Activated CD4-positive, alpha-beta T cell treated with anti-CD3 and anti-CD28 coated beads for 1 hour (primary cell): ENCODE results near the gene ZNF391.
"Not testable (repeated sequence)": the region's sequence is repeated elsewhere in the genome, so short reads cannot be mapped to it uniquely, and the experiment has no call there.

ENCODE experiments used
- DNase-seq: peaks from one replicate; pipeline ENCODE4 v3.0.0-alpha.2; 2020

Gene ZNF391

DNA sequence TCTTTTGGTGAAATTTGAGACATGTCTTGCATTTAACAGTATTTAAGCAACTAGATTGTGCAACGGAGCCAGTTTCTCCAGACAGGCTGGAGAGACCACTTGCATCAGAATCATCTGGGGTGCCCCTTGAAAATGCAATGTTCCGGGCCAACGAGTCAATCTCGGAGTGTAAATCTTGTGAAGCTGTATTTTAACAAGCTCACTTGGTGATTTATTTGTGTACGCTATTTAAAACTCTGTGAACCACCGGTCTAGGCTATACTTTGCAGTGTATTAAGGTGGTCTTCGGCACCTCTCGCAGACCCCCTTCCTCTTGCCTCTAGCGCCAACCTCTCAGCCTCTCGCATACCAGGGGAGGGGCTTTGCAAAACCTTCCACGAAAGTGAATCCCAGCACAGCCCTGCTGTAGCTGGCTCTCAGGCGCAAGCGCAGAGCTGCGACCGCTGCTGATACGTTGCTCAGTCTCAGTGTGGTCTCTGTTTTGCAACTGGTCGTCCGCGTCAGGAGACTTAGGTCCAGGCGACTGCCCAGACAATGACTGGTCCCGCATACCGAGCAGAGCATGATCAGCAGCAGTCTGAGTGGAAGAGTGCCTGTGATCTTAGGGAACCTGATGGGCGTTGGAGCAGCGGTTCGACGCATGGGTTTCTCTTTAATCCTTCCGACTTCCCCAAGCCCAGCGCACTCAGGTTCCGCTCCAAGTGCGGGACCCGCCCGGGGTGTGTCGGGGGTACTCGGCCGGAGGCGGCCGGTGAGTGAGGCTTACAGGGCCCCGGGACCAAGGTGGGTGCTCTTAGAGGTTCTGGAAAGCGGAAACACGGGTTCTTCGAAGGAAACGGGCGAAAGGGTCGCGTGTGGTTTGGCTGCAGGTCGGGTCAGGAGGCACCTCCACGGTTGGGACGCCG is at the start of gene ZNF391:
TSS of gene ZNF391 (plus strand) at position 467 of the 905 bp plus-strand sequence. CDS start 11,612 bp downstream, outside the sequence.
- peak; percentile 52 for DNase-seq

DNA sequence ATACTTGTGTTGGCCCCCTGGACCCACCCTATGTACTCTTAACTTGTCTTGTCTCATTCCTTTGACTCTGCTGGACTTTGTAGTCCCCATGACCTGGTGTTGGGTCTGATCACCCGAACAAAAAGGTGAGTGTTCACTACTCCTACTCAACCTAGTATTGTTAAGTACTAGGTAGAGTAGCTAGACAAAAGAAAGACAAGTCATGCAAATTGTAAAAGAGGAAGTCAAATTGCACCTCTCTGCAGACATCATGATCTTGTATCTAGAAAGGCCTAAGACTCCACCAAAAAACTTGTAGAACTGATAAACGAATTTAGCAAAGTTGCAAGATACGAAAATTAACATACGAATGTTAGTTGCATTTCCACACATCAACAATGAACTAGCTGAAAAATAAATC is 35.7 kb upstream of the ZNF391 start:
- DNase-seq = no peak

DNA sequence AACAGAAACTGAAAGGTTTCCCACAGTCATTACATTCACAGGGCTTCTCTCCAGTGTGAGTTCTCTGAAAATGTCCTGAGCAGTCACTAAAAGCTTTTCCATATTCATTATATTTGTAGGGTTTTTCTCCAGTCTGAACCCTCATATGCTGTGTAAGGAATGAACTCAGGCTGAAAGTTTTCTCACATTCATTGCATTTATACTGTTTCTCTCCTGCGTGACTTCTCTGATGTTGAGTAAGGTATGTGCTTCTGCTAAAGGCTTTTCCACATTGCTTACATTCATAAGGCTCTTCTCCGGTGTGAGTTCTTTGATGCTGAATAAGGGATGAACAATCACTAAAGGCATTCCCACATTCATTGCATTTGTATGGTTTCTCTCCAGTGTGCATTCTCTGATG is 29.8 kb upstream of the ZNF391 start:
- DNase-seq = no peak

DNA sequence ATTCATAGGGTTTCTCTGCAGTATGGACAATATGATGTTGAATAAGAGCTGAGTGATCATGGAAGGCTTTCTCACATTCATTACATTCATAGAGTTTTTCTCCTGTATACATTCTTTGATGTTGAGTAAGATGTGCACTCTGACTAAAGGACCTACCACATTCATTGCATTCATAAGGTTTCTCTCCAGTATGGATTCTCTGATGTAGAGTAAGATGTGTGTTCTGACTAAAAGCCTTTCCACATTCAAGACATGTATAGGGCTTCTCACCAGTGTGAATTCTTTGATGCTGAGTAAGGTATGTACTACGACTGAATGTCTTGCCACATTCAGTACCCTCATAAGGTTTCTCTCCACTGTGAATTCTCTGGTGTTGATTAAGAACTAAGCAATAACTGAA is 29.3 kb upstream of the ZNF391 start:
- DNase-seq = no peak

GRCh38 chr6:27368202-27368601 is 20.4 kb upstream of the ZNF391 start:
- DNase-seq = no peak

DNA sequence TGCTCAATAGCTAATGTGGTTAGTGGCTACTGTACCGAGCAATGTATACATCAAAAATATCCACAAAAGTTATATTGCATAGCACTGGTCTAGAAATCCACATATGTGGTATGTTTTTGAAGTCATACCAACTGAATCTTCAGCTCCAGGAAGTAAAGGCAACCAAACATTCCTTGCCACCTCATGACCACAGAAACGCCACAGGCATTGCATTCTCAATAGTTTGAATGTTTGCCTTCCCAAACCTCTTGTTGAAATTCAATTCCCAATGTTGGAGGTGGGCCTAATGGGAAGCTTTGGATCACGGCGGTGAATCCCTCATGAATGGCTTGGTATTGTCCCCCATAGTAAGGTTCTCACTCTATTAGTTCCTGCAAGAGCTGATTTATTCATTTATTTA is 18.2 kb upstream of the ZNF391 start:
- DNase-seq = no peak

- peak; percentile 59 for DNase-seq
These were observed 13.5 kb upstream of the ZNF391 start for GRCh38 chr6:27374824-27375612.

GRCh38 chr6:27375613-27376079 is 12.9 kb upstream of the ZNF391 start:
- no peak for DNase-seq

DNA sequence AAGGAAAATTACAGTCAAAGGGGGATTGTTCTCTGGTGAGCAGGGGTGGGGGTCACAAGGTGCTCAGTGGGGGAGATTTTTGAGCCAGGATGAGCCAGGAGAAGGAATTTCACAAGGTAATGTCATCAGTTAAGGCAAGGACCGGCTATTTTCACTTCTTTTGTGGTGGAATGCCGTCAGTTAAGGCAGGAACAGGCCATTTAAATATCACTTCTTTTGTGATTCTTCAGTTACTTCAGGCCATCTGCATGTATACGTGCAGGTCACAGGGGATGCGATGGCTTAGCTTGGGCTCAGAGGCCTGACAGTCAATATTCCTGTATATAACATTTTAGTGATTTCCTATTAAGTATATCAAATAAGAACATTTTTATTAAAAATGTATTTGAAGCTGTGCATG is 10.2 kb upstream of the ZNF391 start:
- not testable (repeated sequence) for DNase-seq

- not testable (repeated sequence) for DNase-seq
These were observed 7.6 kb upstream of the ZNF391 start for GRCh38 chr6:27381001-27381400.

DNA sequence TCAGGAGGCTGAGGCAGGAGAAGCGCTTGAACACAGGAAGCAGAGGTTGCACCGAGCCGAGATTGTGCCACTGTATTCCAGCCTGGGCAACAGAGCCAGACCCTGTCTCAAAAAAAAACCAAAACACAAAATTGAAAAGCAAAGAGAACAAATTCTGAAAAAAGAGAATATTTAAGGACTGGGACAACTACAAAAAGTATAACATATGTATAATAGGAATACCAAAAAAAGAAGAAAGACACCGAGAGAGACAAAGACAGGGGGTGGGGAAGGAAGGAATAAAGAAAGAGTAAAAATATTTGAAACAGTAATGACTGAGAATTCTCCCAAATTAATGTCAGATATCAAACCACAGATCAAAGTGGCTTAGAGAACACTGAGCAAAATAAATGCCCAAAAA is 5.5 kb upstream of the ZNF391 start:
- no peak for DNase-seq

DNA sequence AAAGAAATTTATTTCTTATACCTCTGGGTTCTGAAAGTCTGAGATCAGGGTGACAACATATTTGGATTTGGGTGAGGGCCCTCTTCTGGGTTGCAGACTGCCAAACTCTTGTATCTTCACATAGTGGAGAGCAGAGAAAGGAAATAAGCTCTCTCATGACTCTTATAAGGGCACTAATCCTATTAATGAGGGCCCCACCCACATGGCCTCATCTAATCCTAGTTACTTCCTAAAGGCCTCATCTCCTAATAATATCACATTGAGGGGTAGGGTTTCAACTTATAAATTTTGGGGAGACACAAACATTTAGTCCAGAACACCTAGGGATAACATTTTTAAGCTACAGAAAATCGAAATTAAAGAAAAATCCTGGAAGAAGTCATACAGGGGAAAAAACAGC is 5.1 kb upstream of the ZNF391 start:
- DNase-seq = no peak

GRCh38 chr6:27392623-27393022 is 4.1 kb downstream of the ZNF391 start:
- no peak for DNase-seq

DNA sequence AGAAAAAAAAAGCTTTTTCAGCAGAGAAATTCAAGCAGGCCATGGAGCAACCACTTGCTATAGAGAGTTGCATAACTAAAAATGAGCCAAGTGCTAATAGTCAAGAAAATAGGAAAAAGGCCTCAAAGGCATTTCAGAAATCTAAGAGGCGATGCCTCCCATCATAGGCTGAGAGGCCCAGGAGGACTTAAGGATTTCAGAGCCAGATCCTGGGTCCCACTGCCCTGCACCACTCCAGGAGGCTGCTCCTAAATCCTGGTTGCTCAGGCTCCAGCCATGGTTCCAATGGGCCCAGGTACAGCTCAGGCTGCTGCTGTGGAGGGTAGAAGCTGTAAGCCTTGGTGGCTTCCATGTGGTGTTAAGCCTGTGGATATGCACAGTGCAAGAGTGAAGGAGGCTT is 5.5 kb downstream of the ZNF391 start:
- no peak for DNase-seq

GRCh38 chr6:27400877-27401642 is 12.5 kb downstream of the ZNF391 start:
- DNase-seq = no peak

DNA sequence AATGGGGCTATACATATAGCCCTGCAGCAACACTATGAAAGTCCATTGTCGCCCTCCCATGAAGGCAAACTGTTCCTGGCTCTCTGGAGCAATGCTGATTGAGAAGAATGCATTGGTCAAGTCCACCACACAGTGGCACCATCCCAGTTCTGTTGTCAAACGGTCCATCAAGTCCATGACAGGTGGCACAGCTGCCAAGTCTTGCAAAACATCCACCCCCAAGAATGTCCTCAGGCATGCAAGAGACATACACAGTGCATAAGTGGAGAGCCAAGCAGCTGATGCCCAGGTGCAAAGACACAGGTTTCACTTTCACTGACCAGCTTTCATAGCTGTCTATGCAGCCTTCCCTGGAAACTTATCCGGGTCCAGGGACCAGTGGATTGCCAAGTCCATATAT is 17.5 kb downstream of the ZNF391 start:
- DNase-seq = no peak

GRCh38 chr6:27407153-27407814 is 18.7 kb downstream of the ZNF391 start:
- DNase-seq = no peak

- no peak for DNase-seq
These were observed 25.7 kb downstream of the ZNF391 start for GRCh38 chr6:27414300-27414699.

- no peak for DNase-seq
These were observed 26.4 kb downstream of the ZNF391 start for GRCh38 chr6:27414996-27415395.

- DNase-seq = no peak
These were observed 27.3 kb downstream of the ZNF391 start for GRCh38 chr6:27415898-27416297.

DNA sequence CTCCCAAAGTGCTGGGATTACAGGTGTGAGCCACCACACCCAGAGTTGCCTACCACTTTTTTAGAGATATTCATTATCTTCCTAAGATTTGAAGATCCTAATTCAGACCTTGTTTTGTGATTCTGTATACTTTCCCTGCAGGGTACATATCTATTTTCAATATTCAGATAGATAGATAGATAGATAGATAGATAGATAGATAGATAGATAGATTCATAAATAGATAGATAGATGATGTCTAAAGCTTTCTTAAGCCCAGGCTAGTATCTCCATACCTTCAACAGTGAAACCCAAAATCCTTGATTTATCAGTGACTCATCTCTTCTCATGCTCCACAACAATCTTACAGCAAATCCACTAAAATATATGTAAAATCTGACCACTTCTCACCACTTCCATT is 30.8 kb downstream of the ZNF391 start:
- no peak for DNase-seq

- no peak for DNase-seq
These were observed 34.2 kb downstream of the ZNF391 start for GRCh38 chr6:27422651-27423332.
